ENCODE measurements around the gene TPCN1.

The TPCN1 gene

GRCh38 chr12:113347107-113347506 lies 125.8 kb downstream of the TPCN1 start:
- DNase-seq, result no peak

GRCh38 chr12:113347892-113348291 lies 126.6 kb downstream of the TPCN1 start:
- DNase-seq, result peak; percentile 76

Measured in hematopoietic multipotent progenitor cell treated with erythropoietin and hydrocortisone succinate and interleukin-3 and kit ligand, for 4 days (in vitro differentiated cells).